HL-60/S4 treated with phorbol 12-myristate 13-acetate at 8.2 ng/mL for 4 days and 3 days (cell line): ENCODE measurements around the gene SNRNP200.

Experiments
- in situ Hi-C: fragments of 300-500 bp; cut with MboI; formaldehyde crosslinking; loops from 2 replicates; pipeline ENCODE4 v1.15.0; 2022; ENCODE audit warnings: low sequenced_read_pairs

SNRNP200 gene

DNA sequence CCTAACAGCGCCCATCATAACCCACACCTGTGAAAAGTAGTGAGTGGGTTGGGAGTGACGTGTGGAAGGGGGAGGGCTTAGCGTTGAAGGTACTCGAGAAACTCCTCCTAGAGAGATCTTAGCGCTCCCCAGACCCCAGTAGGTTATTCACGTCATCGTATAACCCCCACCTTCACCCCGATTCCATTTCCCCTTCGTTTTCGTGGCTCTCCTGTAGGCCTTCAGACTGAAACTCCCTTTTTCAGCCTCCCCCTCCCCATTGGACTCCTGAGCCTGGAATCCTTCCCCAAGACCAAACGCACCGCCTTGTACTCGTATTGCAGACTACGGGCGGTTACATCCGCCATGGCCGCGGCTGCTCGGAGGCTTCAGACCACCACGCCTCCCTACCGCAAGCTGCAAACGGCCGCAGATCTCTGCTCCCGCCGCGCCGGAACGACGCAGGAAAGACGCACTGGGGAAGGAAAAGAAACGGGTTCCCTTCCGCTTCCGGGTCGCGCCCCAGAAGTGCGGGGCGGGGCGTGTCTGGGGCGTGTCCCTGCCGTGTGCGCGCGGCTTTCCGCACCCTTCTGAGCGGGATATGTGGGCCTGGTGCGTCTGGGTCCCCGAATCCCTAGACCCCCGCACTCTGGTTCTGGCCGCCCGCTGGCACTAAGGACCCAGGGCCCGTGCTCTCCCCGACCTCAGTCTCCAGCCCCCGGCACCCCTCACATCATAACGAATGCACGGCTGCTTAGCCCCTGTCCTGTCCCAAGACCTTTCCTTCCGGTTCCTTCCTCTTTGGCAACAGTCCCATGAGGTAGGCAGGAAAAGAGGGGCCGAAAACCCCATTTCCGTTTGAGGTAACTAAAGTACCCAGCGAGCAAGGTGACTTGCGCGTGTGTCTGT lies at the start of gene SNRNP200:
SNRNP200 (minus strand) TSS at position 456 of the 888 bp plus-strand sequence; CDS start at position 347, 109 bp downstream.
- in situ Hi-C loops, result no loop called here

DNA sequence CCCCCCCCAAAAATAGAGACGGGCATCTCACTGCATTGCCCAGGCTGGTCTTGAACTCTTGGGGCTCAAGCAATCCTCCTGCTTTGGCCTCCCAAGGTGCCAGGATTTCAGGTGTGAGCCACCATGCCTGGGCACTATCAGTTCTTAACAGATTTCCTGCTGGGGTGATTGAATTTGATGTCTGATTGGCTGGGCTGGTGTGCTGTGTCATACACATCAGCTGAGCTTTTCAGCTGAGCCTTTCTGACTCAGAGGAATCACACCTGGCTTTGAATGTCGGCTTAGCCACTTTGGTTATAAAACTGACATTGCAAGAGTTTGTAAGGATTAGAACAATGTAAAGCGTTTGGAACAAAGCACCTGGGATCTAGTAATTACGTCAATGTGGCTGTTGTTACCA lies 49.1 kb upstream of the SNRNP200 start:
- in situ Hi-C loops, result no loop called here

DNA sequence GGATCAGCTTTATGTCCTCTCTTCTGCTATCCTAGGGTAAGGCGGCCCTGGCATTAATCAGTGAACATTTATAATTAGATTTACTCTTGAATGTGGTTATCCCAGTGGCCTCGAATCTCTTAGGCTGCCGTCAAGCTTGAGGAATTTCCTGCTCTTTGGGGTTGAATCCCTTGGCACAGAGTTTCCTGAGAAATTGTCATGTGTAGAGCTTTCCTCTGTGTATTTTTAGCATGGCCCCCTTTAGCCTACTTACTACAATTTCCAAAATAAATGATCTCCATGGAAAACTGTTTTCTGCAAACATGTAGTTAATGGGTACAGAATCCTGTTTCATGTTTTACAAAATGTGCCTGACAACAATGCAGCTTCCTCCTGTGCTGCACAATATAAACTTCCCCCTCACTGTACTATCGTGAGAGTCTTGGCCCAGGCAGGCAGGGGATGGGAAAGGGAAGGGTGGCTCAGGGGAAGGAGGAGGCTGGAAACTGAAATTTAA lies 48.3 kb upstream of the SNRNP200 start:
- in situ Hi-C loops, result no loop called here

GRCh38 chr2:96353032-96353561 lies 47.8 kb upstream of the SNRNP200 start:
- in situ Hi-C loops, result no loop called here

- in situ Hi-C loops, result no loop called here
These were observed 42.0 kb upstream of the SNRNP200 start for GRCh38 chr2:96347395-96347794.

- in situ Hi-C loops, result no loop called here
These were observed 40.6 kb upstream of the SNRNP200 start for GRCh38 chr2:96345868-96346462.

GRCh38 chr2:96345438-96345837 lies 40.1 kb upstream of the SNRNP200 start:
- in situ Hi-C loops, result no loop called here

- in situ Hi-C loops, result no loop called here
These were observed 38.7 kb upstream of the SNRNP200 start for GRCh38 chr2:96344011-96344410.

- in situ Hi-C loops, result no loop called here
These were observed 36.7 kb upstream of the SNRNP200 start for GRCh38 chr2:96342085-96342484.

DNA sequence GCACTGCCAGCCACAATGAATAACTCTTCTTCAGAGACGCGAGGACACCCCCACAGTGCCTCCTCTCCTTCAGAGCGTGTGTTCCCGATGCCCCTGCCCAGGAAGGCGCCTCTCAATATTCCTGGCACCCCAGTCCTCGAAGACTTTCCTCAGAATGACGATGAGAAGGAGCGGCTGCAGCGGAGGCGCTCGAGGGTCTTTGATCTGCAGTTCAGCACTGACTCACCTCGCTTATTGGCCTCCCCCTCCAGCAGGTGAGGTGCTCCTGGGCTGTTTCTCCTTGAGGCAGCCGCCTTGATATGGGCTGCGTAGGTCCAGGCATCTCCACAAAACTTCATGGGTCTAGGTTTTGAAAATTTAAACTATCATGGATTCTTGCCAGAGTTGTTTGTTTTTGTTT lies 36.3 kb upstream of the SNRNP200 start:
- in situ Hi-C loops, result no loop called here

GRCh38 chr2:96340493-96341414 lies 35.4 kb upstream of the SNRNP200 start:
- in situ Hi-C loops, result no loop called here

- in situ Hi-C loops, result no loop called here
These were observed 31.5 kb upstream of the SNRNP200 start for GRCh38 chr2:96336873-96337272.

- in situ Hi-C loops, result no loop called here
These were observed 30.9 kb upstream of the SNRNP200 start for GRCh38 chr2:96336104-96336775.

DNA sequence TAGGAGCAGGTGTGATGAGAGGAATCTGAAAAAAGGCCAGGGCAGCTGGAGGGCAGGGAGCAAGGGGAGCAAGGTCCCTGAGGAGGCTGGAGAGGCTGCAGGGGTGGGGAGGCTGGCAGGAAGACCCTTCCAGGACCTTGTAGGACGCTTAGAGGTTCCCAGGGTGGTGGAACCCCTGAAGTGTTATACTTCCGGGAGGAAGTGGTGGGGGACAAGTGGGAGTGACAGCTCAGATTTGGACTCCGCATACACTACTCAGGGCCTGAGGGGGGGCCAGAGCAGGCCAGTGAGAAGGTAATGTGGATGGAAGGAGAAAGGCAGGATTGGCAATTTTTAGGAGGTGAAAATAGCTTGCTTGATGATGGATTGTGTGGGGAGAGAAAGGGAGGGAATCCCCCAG lies 28.4 kb upstream of the SNRNP200 start:
- in situ Hi-C loops, result no loop called here

GRCh38 chr2:96330407-96330806 lies 25.1 kb upstream of the SNRNP200 start:
- in situ Hi-C loops, result no loop called here

DNA sequence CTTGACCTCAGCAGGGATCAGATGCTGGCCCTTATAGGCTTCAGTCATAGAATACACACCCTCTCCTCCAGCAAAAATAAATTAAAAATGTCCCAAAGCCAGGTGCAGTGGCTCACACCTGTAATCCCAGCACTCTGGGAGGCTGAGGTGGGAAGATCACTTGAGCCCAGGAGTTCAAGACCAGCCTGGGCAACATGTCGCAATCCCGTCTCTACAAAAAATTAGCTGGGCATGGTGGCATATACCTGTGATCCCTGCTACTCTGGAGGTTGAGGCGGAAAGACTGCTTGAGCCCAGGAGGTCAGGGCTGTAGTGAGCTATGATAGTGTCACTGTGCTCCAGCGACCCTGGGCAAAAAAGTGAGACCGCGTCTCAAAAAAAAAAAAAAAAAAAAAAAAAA lies 24.5 kb upstream of the SNRNP200 start:
- in situ Hi-C loops, result no loop called here

DNA sequence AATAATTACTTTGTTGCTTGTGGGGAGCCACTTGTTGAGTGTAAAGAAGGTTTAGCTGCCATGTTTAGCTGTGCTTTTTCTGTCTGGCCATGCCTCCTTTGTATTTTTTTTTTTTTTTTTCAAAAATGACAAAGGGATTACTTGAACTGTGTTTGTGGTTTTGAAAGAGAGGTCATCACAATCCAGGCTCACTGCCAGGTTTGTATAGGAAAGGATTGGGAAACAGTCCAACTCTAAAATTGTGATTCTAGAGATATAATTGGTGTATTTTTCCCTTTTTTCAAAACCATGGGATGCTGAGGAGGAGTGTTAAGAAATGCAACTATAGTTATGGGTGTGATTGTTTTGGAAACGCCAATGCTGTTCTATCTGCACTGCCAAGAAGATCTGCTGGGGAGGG lies 24.1 kb upstream of the SNRNP200 start:
- in situ Hi-C loops, result no loop called here

- in situ Hi-C loops, result no loop called here
These were observed 21.9 kb upstream of the SNRNP200 start for GRCh38 chr2:96326990-96327820.

- in situ Hi-C loops, result no loop called here
These were observed 21.2 kb upstream of the SNRNP200 start for GRCh38 chr2:96326564-96326963.
